Mesodermal cell (in vitro differentiated cells): ENCODE data around the gene TLE1.

Experiments
- H3K27ac ChIP-seq: 2 replicates; pipeline ENCODE4 v1.7.0; 2013; ENCODE audit warnings: mild to moderate bottlenecking, low read depth, low read length, moderate library complexity; ENCODE audit not compliant: severe bottlenecking
- H3K36me3 ChIP-seq: 2 replicates; pipeline ENCODE4 v1.7.1; 2013; ENCODE audit warnings: mild to moderate bottlenecking, low read length, moderate library complexity; ENCODE audit not compliant: control insufficient read depth, insufficient read depth
- H3K4me1 ChIP-seq: one replicate; pipeline ENCODE4 v1.7.1; 2013; ENCODE audit warnings: mild to moderate bottlenecking, low read length; ENCODE audit not compliant: insufficient read depth, control insufficient read depth, poor library complexity, severe bottlenecking
- H3K4me3 ChIP-seq: 2 replicates; pipeline ENCODE4 v1.7.0; 2013; ENCODE audit warnings: low read length, control low read depth, mild to moderate bottlenecking; ENCODE audit not compliant: insufficient read depth, poor library complexity, severe bottlenecking; ENCODE audit errors: extremely low read depth
- H3K9me3 ChIP-seq: 2 replicates; pipeline ENCODE4 v1.7.1; 2013; ENCODE audit warnings: mild to moderate bottlenecking, low read length, moderate library complexity; ENCODE audit not compliant: control insufficient read depth
- WGBS, 2 experiments: methylation state at CpG; one replicate each; pipeline ENCODE4 v1.1.5; 2013; ENCODE audit warnings: missing lambda C conversion rate in 2 of 2; ENCODE audit not compliant: insufficient coverage in 2 of 2; 5-methylcytosine and 5-hydroxymethylcytosine counted together

TLE1 gene

DNA sequence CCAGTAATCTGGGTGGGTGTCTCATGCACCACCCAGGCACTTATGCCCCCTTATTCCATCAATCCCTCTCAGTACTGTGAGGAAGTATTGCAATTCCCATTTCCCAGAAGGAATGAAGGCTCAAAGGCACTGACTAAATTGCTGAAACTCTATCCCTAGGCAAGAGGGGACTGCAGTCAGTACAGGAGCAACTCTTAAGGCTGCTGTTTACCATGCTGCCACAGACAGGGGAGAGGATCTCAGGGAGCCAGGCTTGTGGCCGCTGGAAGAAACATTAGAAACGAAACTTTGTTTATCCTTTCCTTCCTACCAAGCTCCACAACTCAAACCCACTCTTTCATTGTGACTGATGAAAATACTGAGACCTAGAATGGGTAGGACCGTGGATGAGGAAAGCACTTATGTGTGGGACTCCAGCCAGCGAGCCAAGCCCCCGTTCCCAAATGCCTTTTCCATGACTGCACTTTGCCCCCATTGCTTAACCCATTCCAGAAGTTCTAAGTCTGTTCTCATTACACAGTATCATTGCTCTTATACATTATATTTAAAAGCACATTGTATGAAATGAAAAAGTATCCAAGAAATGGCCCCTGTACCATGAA is 54.3 kb downstream of the TLE1 start:
- Histone ChIP-seq H3K36me3 (peaks cover 11% of the 10 kb centered on the region), H3K4me3 (no peak overlapping the region), H3K27ac (no peak overlapping the region), H3K4me1 (peaks cover 9% of the 10 kb centered on the region), H3K9me3 (no peaks in the 10 kb centered on the region)
- WGBS, 2 experiments: 80% methylated on average over 1 of the region's 5 CpGs; no CpG with 5 or more reads in 1 of the 2 experiments

- peaks cover 9% of the 10 kb centered on the region for H3K4me1 ChIP-seq
- no peak overlapping the region for H3K4me3 ChIP-seq
- H3K9me3 ChIP-seq: no peaks in the 10 kb centered on the region
- 87 to 92% methylated on average over 6 to 12 of the region's 18 CpGs for WGBS, 2 experiments
- H3K27ac ChIP-seq: no peak overlapping the region
- H3K36me3 ChIP-seq: peaks cover 11% of the 10 kb centered on the region
Measured at GRCh38 chr9:81633952-81634854, 55.1 kb downstream of the TLE1 start.

- H3K36me3 ChIP-seq: peaks cover 8% of the 10 kb centered on the region
- peaks cover 9% of the 10 kb centered on the region for H3K4me1 ChIP-seq
- H3K4me3 ChIP-seq: no peak overlapping the region
- H3K27ac ChIP-seq: no peak overlapping the region
- no peaks in the 10 kb centered on the region for H3K9me3 ChIP-seq
- no CpG with 5 or more reads among the region's 1 CpG for WGBS, 2 experiments
Measured at GRCh38 chr9:81632599-81632998, 56.7 kb downstream of the TLE1 start.

- WGBS, 2 experiments: 98 to 100% methylated on average over 3 of the region's 7 CpGs
- no peak overlapping the region for H3K4me3 ChIP-seq
- H3K27ac ChIP-seq: no peak overlapping the region
- no peaks in the 10 kb centered on the region for H3K9me3 ChIP-seq
- H3K4me1 ChIP-seq: peaks cover 9% of the 10 kb centered on the region
- peaks cover 9% of the 10 kb centered on the region for H3K36me3 ChIP-seq
Measured at GRCh38 chr9:81631218-81631745, 58.1 kb downstream of the TLE1 start.

- Histone ChIP-seq H3K36me3 (peaks cover 9% of the 10 kb centered on the region), H3K4me3 (no peak overlapping the region), H3K4me1 (peaks cover 3% of the 10 kb centered on the region), H3K9me3 (no peaks in the 10 kb centered on the region), H3K27ac (no peak overlapping the region)
- WGBS, 2 experiments: 100% methylated on average over 1 of the region's 2 CpGs
Measured at GRCh38 chr9:81629440-81629839, 59.9 kb downstream of the TLE1 start.

DNA sequence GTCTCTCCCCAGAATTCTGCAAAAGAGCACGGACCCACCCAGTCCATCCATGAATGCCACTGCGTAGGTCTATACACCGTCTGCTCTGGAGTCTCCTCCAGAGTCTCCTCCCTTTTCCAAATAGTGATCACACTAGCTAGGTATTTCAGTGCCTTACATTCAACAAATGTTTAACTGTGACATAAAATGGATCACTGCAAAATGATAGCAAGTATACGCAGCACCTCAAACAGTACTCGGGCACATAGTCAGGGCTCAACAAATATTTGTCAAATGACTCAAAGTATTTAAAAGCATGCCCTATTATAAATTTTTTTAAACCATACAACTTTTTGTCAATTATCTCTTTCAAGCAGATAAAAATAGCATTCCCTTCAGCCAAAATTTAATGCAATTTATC is 60.5 kb downstream of the TLE1 start:
- Histone ChIP-seq H3K36me3 (peaks cover 5% of the 10 kb centered on the region), H3K27ac (no peak overlapping the region), H3K4me3 (no peak overlapping the region), H3K4me1 (no peaks in the 10 kb centered on the region), H3K9me3 (no peaks in the 10 kb centered on the region)
- WGBS, 2 experiments: 93 to 100% methylated on average over 3 to 5 of the region's 5 CpGs

- 90 to 91% methylated on average over 3 of the region's 3 CpGs for WGBS, 2 experiments
- Histone ChIP-seq H3K9me3 (no peaks in the 10 kb centered on the region), H3K36me3 (peaks cover 4% of the 10 kb centered on the region), H3K4me1 (no peaks in the 10 kb centered on the region), H3K27ac (no peak overlapping the region), H3K4me3 (no peak overlapping the region)
Measured at GRCh38 chr9:81627481-81627880, 61.9 kb downstream of the TLE1 start.

DNA sequence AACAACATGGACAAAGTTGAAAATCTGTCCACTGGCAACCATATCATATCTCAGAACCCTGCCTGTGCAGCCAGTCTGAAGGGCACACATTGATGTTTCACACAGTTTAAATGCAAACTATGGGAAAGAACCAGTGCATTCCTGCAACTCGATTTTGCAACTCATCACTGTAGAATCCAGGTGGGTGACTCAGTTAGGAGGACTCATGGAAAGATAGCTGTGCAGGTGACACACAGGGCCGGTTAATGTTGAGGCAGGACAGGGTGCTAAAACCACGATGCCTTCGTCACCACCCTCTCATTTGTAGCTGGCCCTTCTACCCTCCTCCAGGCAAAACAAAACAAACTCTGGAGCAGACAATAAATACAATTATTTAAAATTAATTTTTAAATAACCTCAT is 62.8 kb downstream of the TLE1 start:
- peaks cover 4% of the 10 kb centered on the region for H3K36me3 ChIP-seq
- WGBS, 2 experiments: 93 to 100% methylated on average over 1 to 2 of the region's 4 CpGs

GRCh38 chr9:81625969-81626368 is 63.4 kb downstream of the TLE1 start:
- Histone ChIP-seq H3K9me3 (no peaks in the 10 kb centered on the region), H3K4me3 (no peak overlapping the region), H3K4me1 (peaks cover 7% of the 10 kb centered on the region), H3K27ac (no peak overlapping the region), H3K36me3 (peaks cover 4% of the 10 kb centered on the region)
- 87 to 100% methylated on average over 1 to 6 of the region's 6 CpGs for WGBS, 2 experiments

More for the DNA sequence above, 62.8 kb downstream of the TLE1 start:
- Histone ChIP-seq H3K4me1 (peaks cover 7% of the 10 kb centered on the region), H3K27ac (no peak overlapping the region), H3K9me3 (no peaks in the 10 kb centered on the region), H3K4me3 (no peak overlapping the region)

GRCh38 chr9:81623778-81624177 is 65.6 kb downstream of the TLE1 start:
- Histone ChIP-seq H3K9me3 (no peaks in the 10 kb centered on the region), H3K27ac (no peak overlapping the region), H3K36me3 (peaks cover 22% of the 10 kb centered on the region), H3K4me3 (no peak overlapping the region), H3K4me1 (peaks cover 7% of the 10 kb centered on the region)
- 83 to 100% methylated on average over 1 to 2 of the region's 3 CpGs for WGBS, 2 experiments
